HG02571 (cell line): ENCODE data around the gene TPD52L2.

Source experiments
- ATAC-seq: cut with Tn5 transposase; IDR thresholded peaks from one replicate; pipeline ENCODE4 v1.9.1; 2021; ENCODE audit warnings: mild to moderate bottlenecking, moderate library complexity; ENCODE audit not compliant: unreplicated experiment

The TPD52L2 gene

DNA sequence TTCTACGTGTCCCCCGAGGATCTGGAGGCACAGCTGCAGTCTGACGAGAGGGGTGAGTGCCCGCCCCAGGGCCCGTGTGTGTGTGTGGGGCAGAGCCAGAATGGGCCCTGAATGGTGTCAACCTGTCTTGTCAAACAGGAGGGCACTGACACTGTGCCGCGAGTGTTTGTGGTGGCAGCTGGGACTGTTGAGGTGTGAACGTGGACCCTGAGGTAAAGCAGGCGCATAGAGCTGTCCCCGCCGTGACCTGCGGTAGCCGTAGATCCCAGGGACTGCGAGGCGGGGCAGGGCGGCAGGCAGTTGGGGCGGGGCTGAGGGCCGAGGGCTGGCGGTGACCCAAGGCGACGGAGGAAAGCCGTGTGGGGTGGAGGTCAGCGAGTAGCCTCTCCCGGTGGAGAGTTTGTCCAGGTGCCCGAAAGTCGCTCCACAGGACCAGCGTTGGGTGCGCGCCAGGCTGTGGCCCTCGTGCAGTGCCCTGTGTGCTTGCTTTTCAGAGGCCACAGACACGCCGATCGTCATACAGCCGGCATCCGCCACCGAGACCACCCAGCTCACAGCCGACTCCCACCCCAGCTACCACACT lies 66.0 kb downstream of the TPD52L2 start:
- no peak for ATAC-seq

DNA sequence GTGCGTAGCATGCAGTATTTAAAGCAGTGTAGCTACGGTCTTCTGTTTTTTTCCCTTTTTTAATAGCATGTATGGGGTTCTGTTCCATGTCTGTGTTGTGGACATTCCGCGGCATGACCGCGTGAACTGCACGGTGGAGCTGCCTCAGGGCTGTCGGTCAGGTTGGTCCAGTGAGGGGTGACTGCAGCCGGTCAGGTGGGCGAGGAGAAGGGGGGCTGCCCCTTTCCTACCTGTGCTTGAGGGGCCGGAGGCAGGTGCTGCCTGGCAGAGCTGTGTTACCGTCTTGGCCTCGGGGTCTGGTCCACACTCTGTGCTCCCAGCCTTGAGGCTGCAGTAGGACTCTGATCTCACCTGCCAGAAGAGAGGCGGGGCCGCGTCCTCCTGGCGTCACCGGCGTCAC lies 66.7 kb downstream of the TPD52L2 start:
- ATAC-seq = no peak

DNA sequence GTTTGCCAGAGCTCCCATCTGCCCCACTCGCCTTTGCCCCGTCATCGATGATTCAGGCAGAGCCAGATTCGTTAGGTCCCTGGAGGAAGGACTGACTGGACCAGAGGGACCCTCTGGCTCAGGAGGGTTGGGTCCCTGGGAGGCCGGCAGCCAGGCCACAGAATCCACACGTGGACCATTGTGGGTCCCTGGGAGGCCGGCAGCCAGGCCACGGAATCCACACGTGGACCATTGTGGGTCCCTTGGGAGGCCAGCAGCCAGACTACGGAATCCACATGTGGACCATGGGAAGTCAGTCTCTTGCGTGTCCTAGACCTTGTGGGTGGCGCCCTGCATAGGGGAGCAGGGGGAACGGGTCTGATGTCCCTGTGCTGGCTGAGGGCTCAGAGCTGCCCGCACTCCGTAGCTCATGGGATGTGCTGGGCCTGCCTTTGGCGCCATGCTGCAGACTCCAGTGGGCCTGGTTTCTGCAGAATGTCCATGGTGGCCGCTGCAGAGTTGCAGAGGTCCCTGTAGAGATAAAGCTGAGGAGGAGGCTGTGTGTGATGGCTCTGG lies 67.6 kb downstream of the TPD52L2 start:
- ATAC-seq = no peak

DNA sequence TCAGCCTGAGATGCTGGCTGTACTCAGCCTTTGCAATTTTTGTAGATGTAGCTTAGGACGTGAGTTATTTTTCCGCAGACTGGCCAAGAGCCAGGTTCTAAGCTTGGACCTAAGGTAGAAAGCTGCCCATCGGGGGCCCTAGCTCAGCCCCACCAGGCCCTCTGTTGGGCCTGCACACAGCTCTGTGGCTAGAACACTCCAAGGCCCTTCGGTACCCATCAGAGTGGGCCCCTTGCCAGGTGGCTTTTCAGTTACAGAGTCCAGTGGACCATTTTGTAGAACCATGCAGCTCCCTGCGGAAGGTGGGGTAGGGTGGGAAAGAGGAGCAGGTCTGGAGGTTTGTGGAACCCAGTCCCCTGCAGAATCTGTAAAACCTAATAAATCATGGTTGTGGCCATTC lies 68.6 kb downstream of the TPD52L2 start:
- ATAC-seq = no peak

DNA sequence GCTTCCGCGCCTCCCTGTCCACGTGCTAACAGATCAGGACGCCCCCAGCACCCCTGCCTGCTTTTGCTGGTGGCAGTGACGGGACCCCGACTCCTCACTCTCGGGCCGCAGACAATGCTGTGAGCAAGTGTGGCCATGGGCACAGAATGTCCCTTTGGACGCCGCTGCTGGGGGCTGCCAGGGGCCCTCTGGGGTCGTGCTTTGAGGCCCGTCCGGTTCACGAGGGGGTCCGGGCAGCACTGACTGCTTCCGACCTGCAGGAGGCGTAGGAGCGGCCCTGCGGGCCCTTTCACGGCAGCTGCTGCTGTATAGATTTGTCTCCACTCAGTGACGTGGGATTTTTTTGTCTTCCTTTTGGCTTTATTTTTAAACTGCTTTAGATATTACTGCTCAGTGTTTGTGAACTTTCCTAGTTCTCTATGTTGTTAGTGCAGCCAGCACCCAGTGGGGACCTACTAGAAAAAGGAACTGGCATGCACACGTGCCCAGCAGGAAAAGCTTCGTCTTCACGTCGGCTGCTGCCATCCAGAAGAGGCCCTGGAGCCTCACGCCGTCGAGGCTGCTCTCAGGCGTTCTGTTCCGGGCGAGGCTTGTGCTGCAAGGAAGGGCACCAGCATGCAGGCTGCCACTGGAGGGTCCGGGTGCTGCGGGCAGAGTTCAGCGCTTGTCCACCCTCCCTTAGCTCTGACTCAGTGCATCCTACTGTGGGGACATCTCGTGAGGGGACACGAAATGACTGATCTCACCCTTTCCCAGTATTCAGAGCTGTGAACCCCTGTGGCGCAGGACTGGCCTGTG lies 69.4 kb downstream of the TPD52L2 start:
- ATAC-seq = no peak

DNA sequence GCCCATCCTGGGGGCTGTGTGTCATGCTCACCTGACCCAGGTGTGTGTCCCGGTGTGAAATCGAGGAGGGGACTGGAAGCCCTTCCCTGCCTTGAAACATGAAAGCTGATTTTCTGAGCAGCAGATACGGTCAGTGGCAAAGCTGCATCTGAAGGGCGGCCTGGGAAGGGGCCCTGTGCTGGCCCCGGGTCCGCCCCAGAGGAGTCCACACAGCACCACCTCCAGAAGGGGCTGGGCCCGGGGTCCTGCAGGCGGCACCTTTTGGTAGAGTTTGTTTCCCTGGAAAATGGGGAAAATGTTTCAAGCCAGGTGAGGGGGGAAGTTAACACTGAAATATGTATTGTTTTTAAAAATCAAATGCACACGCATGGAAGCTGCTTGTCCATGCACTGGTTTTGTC lies 70.4 kb downstream of the TPD52L2 start:
- no peak for ATAC-seq

DNA sequence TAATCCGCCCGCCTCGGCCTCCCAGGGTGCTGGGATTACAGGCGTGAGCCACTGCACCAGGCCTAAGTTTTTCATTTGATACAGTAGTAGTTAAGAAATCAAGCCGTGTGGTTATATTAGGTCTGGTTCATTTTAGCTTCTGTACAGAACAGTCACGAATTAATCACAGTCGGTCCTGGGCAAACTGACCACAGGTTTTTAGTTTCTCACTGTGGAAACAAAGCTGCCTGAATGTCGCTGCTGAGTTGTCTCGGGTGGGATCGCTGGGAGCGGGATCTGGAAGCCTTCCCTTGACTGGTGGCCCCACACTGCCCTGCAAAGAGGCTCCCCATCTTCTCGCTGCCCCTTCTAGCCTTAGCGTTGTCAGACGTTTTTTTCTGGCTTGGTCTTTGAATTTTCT lies 72.5 kb downstream of the TPD52L2 start:
- no peak for ATAC-seq

DNA sequence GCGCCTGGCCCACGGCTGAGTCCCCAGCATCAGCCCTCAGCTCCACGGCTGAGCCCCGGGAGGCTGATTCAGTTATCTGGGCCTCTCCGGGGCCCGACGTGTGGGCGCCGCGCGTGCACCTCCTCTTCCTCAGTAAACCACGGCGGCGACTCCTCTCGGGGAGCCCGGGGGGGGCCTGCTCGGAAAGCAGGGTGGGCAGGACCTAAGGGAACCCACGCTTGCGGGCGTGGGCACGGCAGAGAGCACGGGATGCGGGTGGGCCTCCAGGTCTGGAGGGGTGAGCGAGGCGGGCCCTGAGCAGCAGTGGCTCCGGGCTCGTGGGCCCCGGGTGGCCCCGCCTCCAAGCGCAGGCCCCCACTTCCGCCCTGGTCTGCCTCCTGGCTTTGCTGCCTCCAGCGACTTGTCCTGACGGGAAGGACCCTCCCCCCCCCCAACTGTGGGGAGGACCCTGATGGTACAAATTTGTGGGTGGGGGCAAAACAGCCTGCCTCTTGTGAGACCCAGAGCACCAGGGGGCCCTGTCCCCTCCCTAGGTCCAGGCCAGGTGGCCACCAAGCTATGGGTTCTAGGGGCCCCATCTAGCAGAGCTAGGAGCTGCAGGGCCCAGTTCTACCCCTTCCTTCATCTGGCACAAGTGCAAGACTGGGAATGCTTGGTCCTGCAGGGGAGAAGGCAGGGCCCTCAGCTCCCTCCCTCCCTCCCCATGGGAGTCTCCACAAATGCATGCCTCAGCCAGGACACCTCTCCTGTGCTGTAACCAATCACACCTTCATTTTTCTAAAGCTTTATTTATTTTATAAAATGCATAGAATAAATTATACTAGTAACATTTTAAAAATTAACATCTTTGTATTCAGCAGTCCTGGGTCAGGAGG lies 74.2 kb downstream of the TPD52L2 start:
- ATAC-seq = no peak

DNA sequence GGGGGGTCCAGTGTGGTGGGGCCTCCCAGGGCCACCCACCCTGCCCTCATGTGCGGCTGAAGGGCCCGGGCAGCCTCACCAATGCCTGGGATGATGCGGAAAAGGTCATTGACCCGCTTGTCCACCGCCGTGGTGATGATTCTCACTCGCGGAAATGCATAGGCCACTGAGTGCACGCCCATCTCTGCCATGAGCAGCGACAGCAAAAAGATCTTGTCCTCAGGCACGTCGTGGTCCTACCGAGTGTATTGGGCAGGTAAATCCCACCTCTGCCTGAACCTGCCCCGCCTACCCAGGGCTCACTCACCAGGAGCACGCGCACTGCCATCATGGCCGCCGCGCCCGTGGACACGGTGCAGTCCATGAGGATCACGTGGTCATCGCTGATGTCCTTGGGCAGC lies 75.0 kb downstream of the TPD52L2 start:
- no peak for ATAC-seq

DNA sequence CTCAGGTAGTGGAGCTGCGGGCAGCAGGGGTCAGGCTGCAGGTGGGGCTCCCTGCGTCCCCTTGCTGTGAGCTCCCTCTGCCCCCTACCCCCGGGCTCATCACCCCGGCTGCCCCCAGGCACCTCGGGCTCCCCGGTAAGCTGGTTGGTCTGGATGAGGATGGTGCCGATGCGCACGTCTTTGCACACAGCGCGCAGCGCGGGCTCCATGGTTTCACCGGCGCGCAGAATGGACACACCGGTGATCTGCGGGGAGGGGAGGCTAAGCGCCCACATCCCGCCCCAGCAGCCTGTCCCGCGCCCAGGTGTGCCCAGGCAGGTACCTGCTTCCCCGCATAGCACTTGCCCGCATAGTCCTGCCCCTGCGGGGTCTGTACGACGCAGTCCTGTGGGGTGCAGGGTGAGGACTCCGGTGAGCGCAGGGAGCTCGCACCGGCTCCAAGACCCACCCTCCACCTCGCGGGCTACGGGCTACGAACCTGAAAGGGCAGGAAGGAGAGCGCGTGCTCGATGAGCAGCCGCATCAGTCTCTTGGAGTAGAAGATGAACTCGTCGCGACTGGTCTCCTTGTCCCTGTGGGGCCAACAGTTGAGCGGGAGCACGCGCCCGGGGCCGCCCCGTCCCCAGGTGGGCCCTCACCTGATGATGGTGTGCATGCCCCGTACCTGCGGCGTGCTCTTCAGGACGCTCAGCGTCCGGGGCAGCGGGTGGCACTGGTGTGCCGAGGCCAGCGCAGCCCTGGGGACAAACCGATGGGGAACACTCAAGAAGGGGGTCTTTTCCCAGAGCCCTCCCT lies 75.6 kb downstream of the TPD52L2 start:
- no peak for ATAC-seq
